ENCODE data around the gene PPP2R2D.
A peak's percentile ranks its signal among the peaks of the same experiment; 100 is the strongest.

The PPP2R2D gene

GRCh38 chr10:131954356-131954965 lies 53.7 kb downstream of the PPP2R2D start:
- DNase-seq, result peak; percentile 7

- DNase-seq, result peak; percentile 10
Observed at GRCh38 chr10:131955591-131956340, 55.0 kb downstream of the PPP2R2D start.

- peak; percentile 16 for DNase-seq
Observed at GRCh38 chr10:131959841-131960240, 59.0 kb downstream of the PPP2R2D start.

GRCh38 chr10:131960631-131961046 lies 59.8 kb downstream of the PPP2R2D start:
- DNase-seq, result no peak

GRCh38 chr10:131961047-131961776 lies 60.4 kb downstream of the PPP2R2D start:
- peak; percentile 16 for DNase-seq

GRCh38 chr10:131961777-131962662 lies 61.2 kb downstream of the PPP2R2D start:
- DNase-seq, result peak; percentile 8

- peak; percentile 8 for DNase-seq
Observed at GRCh38 chr10:131963350-131963749, 62.5 kb downstream of the PPP2R2D start.

GRCh38 chr10:131963811-131964210 lies 63.0 kb downstream of the PPP2R2D start:
- DNase-seq, result peak; percentile 9

GRCh38 chr10:131964298-131964697 lies 63.5 kb downstream of the PPP2R2D start:
- no peak for DNase-seq

- DNase-seq, result no peak
Observed at GRCh38 chr10:131968949-131969348, 68.1 kb downstream of the PPP2R2D start.

GRCh38 chr10:131970946-131971345 lies 70.1 kb downstream of the PPP2R2D start:
- DNase-seq, result no peak

- no peak for DNase-seq
Observed at GRCh38 chr10:131971591-131971990, 70.8 kb downstream of the PPP2R2D start.

GRCh38 chr10:131972474-131973071 lies 71.8 kb downstream of the PPP2R2D start:
- peak; percentile 40 for DNase-seq

GRCh38 chr10:131973160-131973951 lies 72.5 kb downstream of the PPP2R2D start:
- DNase-seq, result peak; percentile 30

GRCh38 chr10:131974034-131974817 lies 73.4 kb downstream of the PPP2R2D start:
- DNase-seq, result no peak

- no peak for DNase-seq
Observed at GRCh38 chr10:131975003-131975402, 74.2 kb downstream of the PPP2R2D start.

- DNase-seq, result no peak
Observed at GRCh38 chr10:131975796-131976195, 75.0 kb downstream of the PPP2R2D start.

GRCh38 chr10:131977323-131978096 lies 76.7 kb downstream of the PPP2R2D start:
- no peak for DNase-seq

- DNase-seq, result no peak
Observed at GRCh38 chr10:131978366-131978765, 77.6 kb downstream of the PPP2R2D start.

GRCh38 chr10:131978851-131979250 lies 78.0 kb downstream of the PPP2R2D start:
- DNase-seq, result no peak
